ENCODE results near the gene SPOCK1.

Gene SPOCK1

DNA sequence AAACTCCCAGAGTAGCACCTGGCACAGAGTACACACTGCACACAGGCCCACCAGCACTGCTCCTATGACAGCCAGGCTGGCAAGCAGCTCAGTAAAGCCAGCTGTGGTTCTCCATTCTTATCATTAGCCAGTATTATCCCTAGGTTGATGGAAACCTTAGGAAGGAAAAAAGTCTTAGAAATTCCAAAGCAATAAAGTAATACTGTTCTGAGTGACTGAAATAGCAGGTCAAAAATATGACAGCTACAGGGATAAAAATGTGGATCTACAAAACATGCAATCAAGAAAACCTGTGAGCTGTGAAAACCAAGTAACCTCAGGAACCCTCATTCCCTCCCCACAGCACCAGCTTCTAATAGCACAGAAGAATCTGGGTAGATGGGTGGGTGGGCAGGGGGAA is 403.5 kb downstream of the SPOCK1 start:
- DNase-seq = no peak

- no peak for DNase-seq
Observed at GRCh38 chr5:137092831-137093230, 406.3 kb downstream of the SPOCK1 start.

DNA sequence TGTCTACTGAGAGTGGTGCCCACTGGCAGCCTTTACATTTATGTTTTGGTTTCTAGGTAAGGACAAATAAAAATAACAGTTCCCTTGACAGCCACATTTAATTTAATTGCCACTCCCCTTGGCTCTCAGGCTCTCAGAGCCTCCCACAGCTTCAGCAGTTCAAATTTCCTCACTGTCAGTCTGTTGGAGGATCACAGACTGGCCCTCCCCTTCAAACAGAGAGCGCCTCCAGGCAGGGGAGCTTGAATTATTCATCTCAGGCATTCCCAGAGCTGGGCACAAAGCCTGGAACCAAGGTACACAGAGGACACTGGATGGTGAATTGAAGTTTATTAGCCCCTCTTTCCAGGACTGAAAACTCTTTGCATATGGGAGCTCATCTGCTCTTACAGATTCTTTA is 407.7 kb downstream of the SPOCK1 start:
- DNase-seq = no peak

DNA sequence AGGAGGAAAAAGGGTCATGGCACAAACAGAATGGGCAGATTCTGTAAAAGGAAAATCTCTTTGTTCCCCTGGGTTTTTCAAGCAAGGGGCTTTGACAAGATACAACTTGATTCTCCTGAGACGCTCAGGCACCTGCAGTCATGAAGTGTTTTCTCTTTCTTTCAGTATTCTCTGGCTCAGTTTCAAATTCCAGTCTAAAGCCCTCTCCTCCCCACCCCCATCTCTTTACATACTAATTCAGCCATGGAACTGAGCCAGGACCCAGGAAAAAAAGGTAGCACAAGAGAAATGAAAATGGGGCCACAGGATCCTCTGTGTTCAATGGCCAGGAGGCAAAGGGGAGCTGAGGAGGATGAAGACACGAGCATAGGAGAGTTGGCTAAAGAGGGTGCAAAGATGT is 408.4 kb downstream of the SPOCK1 start:
- DNase-seq = no peak

DNA sequence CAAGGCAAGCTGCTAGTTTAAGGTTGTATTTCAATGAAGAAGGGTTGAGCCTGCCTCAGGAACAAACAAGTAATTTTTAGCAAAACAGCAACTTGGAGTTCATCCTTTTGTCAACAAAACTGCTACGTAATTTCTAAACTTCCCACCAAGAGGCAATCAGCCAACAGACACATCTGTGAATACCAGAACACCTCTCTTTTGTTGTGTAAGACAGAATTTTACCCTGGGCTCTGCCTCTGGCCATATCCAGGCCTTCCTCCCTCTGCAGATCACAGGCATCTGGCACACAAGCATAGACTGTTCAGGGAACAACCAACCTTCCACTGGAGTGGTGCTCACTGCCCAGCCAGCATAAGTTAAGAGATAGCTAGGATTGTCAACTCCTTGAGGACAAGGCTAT is 409.0 kb downstream of the SPOCK1 start:
- DNase-seq = no peak

DNA sequence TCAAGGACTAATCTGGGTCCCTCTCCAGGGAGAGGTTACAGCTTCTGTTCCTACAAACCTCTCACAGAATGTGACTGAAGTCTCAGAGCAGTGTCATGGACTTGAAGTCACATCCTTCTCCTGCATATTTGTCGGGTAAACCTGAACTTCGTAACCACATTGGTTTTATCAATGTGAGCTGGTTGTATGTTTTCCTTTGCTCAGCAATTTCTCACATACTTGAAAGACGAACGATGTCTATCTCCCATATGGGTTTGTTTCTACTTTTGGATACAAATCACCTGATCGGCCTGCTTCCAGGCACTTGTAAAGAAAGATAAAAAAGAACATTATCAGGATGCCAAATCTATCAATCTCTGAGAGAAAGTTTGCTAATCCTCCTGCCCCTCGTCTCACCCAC is 411.0 kb downstream of the SPOCK1 start:
- DNase-seq = no peak

DNA sequence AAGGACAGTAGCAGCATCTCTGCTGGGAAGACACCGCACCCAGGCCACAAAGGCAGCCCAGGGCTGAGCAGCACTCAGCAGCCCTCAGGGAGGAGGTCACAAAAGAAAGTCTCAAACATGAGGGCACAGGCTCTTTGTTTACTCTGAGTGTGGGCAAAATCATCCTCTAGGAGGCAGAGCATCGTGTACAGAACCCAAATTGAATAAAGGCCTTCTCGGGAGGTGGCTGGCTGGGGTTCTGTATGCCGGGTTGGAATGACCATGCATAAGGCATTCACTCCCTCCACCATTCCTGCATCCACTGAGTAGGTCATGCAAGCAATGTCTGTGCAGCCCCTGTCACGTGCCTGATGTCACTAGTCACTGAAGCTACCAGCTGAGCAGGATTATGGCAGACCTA is 412.8 kb downstream of the SPOCK1 start:
- DNase-seq = no peak

GRCh38 chr5:137085206-137085605 is 413.9 kb downstream of the SPOCK1 start:
- no peak for DNase-seq

- no peak for DNase-seq
Observed at GRCh38 chr5:137084016-137084415, 415.1 kb downstream of the SPOCK1 start.

DNA sequence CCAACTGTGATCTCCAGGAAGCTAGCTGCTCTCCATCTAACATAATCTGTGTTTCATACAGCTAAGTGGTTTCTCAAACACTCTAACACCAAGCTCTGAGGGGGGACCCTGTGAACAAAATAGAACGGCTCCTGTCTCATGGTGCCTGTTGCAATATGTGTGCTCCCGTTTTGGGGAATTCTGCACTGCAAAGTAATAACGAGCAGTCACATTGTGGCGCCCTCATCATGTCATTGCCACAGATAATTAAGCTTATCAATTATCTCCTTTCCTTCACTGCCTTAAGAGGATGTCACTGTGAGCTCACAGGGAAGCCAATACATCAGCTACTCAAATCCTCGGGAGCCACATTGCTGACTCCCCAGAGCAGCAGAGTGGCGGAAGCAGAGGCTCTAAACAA is 416.2 kb downstream of the SPOCK1 start:
- no peak for DNase-seq

DNA sequence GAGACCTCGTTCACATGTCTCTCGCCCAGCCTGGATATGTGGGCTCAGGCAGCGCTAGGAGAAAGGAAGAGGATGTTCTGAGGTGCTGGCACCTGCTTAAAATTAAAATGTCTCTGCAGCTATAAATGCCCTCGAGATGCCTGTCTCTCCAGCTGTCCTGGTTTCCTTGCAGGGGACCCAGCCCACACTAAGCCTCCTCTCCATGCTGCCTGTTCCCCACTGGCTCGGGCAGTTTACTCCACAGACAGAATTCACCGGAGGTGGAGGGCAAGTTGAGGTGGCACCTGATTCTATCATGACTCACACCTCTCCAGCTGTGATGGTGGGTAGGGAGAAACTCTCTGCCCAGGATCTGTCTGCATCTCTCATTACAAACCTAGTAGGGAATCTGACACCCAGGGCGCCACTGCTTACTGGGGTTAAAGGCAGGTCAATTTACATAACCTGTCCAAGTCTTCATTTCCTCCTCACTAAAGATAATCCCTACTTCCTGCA is 420.9 kb downstream of the SPOCK1 start:
- DNase-seq = peak in 1 of 2 experiments; percentile 48

- DNase-seq = peak; percentile 55 to 76
Observed at GRCh38 chr5:137075163-137075970, 423.8 kb downstream of the SPOCK1 start.

GRCh38 chr5:137073189-137073588 is 425.9 kb downstream of the SPOCK1 start:
- DNase-seq = no peak

DNA sequence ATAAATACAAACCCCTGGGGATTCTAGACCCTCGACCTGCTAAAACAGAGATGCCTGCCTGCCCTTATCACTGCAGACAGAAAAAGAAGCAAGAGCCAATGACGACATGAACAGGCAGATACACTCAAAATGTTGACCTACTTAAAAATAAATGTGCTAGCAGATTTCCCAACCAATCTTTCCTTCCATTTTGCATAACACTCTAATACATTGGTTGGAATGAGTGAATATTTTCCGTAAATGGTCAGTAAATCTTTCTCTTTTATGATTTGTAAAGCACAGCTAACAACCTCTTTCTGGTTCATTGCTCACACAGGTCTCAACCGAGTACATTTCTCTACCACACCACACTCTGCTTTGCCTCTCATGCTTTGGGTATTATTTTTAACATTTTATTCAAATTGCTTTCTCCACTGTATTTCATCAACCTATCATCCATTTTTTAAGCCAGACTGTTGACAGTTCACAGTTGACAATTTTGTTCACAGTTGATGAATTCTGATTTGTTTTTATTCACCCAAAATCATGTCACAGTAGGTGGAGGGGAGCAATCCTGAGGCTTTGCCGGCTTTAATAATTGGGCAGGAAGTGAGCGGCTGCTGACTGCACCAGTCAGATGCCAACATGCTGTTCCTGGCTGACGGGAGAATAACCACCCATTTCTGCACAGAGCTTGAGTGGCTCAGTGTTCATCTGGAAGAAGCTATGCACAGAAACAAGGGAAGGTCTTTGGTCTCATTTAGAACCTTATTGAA is 426.6 kb downstream of the SPOCK1 start:
- no peak for DNase-seq

- no peak for DNase-seq
Observed at GRCh38 chr5:137071931-137072330, 427.2 kb downstream of the SPOCK1 start.

DNA sequence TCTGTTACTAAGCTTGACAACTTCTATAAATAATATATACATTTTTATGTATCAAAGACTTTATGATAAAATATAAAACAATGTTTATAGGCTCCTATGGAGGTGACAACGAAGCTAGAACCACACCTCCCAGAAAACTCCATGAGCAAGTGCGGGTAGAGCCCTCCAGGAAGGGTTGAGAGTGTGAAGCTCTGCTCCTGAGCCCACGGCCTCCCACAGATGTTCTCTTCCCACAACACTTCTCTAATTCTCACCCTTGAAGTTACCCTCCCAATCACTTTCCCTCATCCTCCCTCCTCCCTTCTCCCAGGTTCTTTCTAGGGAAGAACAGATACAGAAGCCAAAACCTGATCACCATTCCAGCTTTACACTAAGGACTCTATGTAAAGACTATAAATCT is 427.6 kb downstream of the SPOCK1 start:
- no peak for DNase-seq

GRCh38 chr5:137070521-137070920 is 428.6 kb downstream of the SPOCK1 start:
- no peak for DNase-seq

DNA sequence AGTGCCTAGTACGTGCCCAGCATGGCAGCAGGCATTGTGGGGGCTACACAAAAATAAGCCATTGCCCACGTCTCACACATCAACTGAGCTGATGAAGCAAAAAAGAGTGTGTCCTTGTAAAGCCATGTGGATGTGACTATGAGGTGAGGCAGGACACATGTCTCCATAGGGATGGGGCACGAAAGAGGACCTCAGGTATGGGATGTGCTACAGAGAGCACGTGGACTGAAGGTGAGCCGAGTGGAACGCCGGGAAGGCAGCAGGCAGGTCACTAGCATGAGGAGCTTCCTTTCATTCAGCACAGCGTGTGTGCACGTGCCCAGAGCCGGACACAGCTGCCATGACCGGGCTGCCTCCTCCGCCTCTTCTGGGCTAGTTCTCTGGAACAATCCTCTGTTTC is 429.8 kb downstream of the SPOCK1 start:
- DNase-seq = no peak

DNA sequence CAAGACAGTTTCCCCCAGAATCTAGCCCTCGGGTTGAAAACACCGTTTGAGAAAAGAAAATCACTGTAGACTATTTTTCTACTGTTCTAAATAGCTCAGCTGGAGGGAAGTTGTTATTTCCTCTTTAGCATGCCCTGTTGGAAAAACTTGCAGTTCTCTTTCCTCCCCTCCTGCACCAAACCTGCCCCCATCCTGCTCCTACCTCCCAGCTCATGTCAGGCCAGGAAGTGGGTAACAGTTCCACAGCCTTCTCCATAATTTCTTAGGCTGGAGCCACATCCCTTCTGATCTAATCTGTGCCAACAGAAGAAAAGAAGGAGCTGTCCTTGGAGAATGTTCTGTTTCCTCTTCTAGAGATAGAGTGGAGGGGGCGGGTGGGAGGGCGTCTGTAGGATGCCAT is 437.7 kb downstream of the SPOCK1 start:
- DNase-seq = no peak

- DNase-seq = no peak
Observed at GRCh38 chr5:137058089-137058488, 441.0 kb downstream of the SPOCK1 start.

- DNase-seq = no peak
Observed at GRCh38 chr5:137056676-137057075, 442.4 kb downstream of the SPOCK1 start.

GRCh38 chr5:137055271-137055872 is 443.8 kb downstream of the SPOCK1 start:
- DNase-seq = no peak

- no peak for DNase-seq
Observed at GRCh38 chr5:137054792-137055191, 444.3 kb downstream of the SPOCK1 start.

DNA sequence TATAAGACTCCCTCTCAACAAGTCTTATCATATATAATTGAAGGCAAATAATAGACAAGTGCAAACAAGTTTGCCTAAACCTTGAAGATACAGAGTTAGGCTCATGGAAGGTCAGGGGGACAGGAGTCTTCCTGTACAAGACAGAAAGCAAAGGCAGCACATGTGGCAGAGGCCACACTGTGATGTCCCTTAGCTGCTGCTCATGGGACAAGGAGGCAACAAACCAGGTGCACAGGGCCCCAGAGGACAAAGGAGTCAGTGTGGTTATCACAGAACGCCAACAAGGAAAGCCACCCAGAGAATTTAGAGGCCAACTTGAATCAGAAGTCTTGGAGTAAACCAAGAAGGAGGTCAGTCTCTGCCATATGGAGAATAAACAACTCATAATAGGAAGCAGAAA is 444.8 kb downstream of the SPOCK1 start:
- DNase-seq = no peak

All from SW 1271 (cell line).